NCI-H146 treated with DMSO at 0.1 percent for 48 hours (cell line): Measurements from ENCODE around the gene CCDC43.
A peak's percentile ranks its signal among the peaks of the same experiment; 100 is the strongest.
"Not testable (repeated sequence)": the region's sequence is repeated elsewhere in the genome, so short reads cannot be mapped to it uniquely, and the experiment has no call there.

ENCODE experiments used
- DNase-seq: peaks from one replicate; lab custom pipeline; 2025; ENCODE audit not compliant: unreplicated experiment; lab: John Stamatoyannopoulos, UW

CCDC43 gene, protein sequence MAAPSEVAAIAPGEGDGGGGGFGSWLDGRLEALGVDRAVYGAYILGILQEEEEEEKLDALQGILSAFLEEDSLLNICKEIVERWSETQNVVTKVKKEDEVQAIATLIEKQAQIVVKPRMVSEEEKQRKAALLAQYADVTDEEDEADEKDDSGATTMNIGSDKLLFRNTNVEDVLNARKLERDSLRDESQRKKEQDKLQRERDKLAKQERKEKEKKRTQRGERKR

DNA sequence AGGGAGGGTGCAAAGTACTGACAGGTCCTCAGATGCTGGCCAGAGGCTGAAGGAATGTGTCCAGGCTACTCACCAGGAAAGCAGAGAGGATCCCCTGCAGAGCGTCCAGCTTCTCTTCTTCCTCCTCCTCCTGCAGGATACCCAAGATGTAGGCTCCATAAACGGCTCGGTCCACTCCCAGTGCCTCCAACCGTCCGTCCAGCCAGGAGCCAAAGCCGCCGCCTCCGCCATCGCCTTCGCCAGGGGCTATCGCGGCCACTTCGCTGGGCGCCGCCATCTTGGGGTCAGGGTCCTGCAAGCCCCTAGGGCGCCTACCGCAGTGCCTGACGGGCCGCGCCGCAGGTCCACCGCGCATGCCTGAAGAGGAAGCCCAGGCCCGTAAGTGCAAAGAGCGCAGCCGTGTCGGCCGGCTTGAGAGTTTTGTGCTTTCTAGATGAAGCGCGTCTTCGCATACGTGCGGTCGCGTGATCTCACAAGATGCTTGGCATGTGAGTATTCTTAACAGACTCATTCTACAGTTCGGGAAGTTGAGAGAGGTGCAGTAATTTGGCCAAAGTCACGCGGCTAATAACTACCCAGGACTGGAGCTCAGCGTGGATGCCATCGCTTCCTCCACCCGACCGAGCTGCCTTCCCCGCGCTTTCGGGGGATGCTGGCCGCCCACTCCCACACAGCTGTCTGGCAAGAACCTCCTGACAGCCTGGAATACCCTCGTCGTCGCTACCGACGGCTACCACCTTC lies at the start of gene CCDC43:
Gene CCDC43 (minus strand): TSS at position 300 of the 741 bp plus-strand sequence. CDS start 23 bp downstream, at position 277.
- peak; percentile 72 for DNase-seq

DNA sequence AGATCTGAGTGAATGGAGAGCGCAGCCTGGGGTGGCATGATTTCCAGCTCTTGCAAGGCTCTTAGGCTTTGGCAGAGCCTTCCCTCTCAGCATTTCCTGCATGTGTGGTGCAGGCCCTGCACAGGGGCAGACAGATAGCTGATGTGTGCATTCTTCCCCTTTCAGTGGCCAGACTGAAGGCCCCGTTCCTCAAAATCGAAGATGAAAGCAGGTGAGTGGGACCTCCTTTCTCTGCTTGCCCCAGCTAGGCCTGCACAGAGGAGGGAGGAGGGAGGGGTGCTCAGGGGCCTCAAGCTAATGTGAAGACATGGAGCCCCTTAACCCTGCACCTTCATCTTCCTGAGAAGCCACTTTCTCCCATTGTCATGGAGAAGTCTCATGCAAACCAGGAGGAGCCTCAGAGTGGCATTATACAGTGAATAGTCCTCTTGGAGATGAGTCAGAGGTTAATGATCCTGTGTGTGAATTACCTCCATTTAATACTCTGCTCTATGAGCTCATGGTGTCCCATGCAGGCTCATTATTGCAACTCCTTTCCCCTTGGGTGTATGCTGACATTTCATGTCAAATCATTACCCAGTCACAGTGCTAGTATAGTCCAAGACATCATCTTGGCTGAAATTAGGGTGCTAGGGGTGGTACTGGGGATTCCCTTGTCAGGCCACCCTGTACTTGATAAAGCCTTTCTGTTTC lies 48.8 kb upstream of the CCDC43 start:
- no peak for DNase-seq

DNA sequence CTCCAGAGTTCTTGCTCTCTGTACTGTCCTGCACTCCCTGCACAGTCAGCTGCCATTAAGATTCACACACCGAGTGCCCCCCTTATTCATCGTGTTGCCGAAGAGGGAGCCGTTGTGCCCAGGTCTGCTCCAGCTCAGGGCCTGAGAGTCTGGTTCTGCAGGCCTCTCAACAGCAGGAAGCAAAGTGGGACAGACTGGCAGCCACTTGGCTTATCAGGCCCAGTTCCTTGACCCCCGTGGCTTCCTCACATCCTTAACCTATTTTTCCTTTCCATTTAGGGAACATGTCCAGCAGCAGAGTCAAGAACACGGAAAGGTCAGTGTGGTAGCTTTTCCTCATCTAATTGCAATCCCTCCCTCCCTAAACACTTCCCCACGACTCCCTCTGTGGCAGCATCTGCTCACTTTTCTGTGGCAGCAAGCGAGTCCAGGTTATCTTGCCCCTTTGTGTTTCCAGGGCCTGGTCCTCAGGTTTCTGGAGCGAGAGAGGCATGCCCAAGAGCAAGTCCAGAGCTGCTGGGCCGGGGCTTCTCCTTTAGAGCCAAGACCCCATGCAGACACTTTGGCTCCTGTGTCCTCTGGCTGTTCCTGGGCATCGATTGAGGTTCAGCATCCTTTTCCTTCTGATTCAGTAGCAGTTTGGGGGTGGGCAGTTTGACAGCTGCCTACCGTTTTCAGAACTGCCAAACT lies 47.1 kb upstream of the CCDC43 start:
- no peak for DNase-seq

DNA sequence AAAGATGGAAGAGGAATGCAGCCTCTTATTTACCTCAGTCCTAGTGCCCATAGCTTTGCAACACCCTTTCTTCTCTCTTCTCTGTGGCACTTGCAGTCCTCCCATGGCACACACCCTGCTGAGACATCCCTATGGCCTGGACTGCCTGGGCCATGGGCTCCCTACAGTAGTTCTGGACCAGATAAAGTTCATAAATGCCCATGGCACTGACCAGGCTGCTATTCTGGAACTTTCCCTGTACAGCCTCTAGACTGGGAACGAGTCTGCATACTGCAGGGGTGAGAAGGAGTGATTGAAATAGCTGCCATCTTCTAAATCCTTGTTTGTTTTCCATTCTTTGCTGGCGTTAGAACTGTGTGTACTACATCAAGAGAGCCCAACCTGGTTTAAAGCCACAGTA lies 44.7 kb upstream of the CCDC43 start:
- DNase-seq = no peak

DNA sequence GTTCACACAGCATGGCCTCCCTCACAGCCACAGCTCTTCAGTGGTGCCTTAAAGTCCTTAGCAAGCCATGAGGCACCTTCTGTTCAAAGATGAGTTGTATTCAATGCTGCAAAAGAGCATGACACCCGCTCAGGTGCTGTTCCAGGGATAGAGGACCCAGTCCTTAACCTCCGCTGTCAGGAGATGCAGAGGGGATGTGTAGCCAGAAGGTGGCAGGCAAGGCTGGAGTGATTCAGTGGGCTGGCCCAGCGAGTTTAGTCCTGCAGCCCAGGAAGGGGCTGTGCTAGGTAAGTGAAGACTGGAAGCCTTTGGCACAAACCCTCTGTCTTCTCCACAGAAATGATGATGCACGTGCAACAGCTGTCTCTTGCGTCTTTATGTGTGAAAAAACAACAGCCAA lies 44.2 kb upstream of the CCDC43 start:
- no peak for DNase-seq

DNA sequence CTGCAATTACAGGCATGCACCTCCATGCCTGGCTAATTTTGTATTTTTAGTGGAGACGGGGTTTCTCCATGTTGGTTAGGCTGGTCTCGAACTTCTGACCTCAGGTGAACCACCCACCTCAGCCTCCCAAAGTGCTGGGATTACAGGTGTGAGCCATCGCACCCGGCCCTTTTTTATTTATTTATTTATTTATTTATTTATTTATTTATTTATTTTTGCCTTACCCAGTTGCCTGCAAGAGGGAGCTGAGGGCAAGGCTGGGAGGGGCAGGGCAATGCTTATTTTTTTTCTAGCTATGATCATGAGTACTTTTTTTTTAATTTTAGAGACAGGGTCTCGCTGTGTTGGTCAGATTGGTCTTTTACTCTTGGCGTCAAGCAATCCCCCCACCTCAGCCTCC lies 36.5 kb upstream of the CCDC43 start:
- DNase-seq = not testable (repeated sequence)

DNA sequence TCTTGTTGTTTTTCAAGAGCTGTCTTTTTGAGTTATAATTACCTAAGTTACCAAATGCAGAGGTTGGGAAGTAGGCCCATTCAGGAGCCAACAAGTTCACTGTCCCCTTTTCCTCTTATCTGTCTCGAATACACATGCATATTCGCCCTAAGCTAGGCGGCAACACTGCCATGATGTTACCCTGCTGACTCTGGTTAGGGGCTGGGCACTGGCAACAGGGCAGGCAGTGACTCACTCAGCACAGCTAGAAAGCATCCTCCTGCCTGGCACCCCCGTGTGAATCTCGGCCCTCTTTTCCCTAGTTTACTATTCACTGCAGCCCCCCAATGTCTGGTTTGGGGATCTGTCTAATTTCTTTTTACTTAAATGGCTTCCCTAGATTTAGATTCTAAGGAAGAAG lies 32.7 kb upstream of the CCDC43 start:
- DNase-seq = no peak

DNA sequence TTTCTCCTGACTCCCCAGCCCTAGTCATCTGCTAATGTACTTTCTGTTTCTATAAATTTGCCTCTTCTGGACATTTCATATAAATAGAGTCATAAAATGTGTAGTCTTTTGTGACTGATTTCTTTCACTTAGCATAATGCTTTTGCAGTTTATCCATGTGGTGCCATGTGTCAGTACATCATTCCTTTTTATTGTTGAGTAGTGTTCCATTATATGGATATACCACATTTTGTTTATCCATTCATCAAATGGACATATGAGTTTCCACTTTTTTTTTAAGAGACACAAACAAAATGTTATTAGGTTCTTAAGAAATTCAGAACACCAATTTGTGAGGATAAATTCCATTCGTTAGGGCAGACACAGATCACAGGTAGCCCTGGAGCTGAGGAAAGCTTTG lies 29.9 kb upstream of the CCDC43 start:
- no peak for DNase-seq

DNA sequence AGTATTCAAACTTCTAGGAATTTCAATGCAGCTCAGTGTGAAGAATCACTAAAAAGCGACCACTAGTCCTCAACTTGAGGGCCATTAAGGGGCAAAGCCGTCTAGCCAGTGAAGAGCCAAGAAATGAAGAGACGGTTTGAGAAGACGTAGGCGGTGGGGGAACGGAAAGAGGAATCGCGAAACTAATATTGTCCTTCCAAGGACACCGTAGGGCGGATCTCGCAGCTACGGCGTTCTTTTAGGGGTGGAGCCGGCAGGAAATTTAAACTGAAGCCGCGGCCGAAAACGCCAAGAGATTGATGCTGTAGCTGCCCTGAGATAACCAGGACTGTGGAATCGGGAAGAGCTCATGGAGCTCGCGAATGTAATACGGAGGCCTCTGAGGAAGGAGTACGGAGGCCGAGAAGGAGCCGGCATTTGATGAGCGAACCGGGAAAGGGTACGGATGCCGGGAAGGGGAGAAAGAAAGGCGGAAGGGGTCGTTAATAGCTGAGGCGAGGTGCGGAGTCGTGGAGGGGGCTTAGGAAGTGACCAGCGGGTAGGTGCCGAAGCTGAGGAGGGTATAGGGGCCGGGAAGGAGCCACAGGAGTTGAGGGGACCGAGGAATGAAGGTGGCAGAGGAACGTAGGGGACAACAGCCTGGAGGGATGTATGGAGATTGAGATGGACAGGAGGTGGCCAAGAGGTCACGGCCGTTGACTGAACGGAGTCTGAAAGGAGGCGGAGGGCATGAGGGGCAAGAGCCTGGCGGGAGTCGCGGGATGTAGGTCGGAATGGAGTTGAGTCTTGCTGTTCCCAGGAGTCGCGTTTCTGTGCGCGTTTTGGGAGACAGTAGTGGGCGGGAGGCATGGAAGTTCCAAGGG lies 19.1 kb upstream of the CCDC43 start, which contains the start of gene DBF4B:
Gene DBF4B (plus strand): TSS at position 265 of the 863 bp plus-strand sequence. CDS start 156 bp downstream, at position 421.
- peak; percentile 62 for DNase-seq

DNA sequence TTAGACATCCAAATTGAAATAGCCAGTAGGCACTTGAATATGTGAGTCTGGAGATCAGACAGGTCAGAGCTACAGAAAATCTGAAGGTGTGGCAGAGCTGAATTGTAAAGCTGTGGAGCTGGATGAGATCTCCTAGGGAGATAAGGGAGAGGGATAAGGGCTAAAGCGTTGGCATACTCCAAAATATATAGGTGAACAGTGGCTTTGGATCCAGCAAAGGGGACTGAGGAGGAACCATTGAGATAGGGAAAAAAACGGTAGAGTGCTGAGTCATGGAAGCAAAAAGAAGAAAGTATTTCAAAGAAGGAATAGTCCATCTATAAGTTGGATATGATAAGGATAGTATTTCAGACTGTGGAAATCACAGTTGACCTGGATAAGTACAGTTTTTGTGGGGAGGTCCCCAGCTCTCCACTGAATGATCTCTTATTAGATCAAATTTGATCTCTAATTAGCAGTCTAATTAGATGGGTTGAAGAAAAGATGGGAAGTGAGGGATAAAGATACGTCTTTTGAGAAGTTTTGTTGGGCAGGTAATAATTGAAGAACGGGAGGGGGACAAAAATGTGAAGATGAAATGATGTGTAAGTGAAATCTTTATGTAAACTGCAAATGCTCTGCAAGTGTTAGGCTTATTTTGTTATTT lies 18.3 kb upstream of the CCDC43 start:
- no peak for DNase-seq

DNA sequence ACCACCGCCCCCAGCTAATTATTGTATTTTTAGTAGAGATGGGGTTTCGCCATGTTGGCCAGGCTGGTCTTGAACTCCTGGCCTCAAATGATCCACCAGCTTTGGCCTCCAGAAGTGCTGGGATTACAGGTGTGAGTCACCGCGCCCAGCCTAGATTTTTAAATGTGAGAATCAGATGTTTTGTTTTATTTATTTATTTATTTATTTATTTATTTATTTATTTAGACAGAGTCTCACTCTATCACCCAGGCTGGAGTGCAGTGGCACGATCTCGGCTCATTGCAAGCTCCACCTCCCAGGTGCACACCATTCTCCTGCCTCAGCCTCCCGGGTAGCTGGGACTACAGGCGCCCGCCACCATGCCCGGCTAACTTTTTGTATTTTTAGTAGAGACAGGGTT lies 10.7 kb upstream of the CCDC43 start:
- not testable (repeated sequence) for DNase-seq

DNA sequence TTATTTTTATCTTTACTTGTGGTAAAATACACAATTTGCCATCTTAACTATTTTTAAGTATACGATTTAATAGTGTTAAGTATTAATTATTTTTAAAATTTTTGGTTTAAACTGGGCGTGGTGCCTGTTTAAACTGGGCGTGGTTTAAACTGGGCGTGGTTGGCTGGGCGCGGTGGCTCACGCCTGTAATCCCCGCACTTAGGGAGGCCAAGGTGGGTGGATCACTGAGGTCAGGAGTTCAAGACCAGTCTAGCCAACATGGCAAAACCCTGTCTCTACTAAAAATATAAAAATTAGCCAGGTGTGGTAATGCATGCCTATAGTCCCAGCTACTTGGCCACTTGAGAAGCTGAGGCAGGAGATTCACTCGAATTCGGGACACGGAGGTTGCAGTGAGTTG lies 4.0 kb upstream of the CCDC43 start:
- DNase-seq = no peak

DNA sequence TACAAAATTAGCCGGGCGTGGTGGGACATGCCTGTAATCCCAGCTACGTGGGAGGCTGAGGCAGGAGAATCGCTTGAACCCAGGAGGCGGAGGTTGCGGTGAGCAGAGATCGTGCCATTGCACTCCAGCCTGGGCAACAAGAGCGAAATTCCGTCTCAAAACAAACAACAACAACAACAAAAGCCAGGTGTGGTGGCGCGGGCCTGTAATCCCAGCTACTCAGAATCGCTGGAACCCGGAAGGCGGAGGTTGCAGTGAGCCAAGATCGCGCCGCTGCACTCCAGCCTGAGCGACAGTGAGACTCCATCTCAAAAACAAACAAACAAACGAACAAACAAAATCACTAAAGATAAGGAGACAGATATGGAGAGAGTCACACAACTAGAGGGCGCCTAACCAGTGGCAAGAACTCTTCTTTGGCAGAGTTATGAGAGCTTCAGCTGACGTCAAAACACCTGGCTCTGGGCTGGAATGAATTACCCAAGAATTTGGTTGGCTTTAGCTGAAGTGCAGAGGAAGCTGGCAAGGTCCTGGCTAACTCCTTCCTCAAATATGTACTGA lies 1.2 kb upstream of the CCDC43 start:
- DNase-seq = peak; percentile 19

DNA sequence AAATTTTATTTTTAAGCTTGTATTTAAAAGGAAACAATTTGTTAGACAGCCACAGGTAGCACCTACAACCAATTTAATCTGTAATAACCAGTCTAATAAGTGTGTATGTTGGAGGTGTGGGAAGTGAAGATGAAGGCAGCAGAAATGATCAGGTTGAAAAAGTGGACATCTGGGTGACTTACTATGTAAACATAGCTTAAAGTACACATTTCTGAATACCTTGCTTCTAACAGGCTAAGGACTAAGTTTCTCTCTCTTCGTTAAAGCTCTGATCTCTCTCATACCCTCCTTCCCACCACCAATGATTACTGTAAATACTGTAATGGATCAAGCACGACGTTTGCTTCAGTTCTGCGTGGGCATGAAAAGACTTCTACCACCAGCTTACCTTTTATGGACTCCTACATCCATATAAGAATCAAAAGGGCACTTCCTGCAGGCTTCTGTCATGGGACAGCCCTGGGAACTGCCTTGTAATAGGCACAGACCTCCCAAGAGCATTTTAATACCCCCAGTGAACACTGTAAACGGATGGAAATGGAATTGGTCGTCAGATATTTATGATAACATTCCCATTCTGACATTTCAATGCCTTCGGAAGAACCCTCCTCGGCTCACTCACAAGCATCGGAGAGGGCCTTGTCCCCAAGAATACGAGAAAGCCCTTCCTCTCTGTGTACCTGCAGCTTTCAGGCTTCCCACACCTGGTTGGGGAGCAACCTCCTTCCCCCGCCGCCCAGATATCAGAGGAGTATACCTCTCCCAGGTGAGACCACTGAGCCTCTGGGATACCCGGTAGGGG lies 700 bp downstream of the CCDC43 start:
- no peak for DNase-seq

DNA sequence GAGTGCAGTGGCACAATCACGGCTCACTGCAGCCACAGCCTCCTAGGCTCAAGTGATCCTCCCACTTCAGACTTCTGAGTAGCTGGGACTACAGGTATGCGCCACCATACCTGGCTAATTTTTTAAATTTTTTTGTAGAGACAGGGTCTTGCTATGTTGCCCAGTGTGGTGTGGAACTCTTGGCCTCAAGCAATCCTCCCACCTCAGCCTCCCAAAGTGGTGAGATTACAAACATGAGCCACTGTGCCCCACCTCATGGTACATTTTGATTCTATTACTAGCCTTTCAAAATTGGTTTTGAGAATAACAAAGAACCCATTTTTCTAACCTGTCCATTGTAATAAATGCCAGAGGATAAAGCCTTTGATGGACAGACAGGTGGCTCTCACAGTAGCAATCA lies 1.4 kb downstream of the CCDC43 start:
- no peak for DNase-seq

DNA sequence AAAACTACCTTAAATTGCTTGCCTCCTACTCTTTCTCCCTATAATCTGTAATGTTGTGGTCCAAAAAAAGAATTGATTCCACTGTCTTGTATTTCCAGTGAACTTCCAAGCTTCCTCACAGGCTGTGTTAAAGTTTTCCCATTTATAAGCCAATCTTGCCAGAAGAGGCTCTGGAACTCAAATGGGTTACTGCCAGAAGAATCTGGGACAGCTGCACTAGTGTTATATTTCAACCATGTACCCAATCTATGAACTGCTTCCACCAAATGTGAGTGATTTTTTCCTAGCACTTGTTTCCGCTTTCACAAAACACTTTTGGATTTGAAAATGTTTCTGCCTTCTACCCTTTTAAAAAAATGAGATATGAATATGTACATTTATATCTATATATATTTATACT lies 1.8 kb downstream of the CCDC43 start:
- no peak for DNase-seq

DNA sequence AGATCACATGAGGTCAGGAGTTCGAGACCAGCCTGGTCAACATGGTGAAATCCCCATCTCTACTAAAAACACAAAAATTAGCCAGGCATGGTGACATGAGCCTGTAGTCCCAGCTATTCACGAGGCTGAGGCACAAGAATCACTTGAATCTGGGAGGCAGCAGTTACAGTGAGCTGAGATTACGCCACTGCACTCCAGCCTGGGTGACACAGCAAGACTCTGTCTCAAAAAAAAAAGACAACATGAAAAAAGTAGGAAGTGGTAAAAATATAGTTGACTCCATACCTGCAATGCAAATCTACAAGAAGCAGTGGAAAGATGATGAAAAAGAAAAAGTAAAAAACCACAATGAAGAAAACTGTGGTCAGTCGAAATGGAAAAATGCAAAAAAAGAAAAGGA lies 6.3 kb downstream of the CCDC43 start:
- DNase-seq = not testable (repeated sequence)

DNA sequence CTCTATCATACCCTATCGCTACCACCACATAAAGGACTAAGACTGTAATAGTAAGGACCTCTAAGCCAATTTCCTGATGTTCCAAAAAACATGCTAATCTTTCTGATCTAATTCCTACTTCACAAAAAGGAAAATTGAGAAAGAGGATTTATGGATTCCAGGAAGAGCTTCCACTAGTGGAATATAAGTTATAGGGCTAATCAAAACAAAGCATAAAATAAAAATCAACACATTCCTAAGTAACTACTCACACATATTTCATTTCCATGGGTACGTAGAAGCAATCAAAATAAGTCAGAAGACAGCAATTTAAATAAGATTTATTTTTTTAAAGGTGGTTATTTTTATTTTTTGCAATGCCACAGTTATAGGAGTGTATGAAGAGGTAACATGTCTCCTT lies 12.4 kb downstream of the CCDC43 start:
- DNase-seq = no peak

DNA sequence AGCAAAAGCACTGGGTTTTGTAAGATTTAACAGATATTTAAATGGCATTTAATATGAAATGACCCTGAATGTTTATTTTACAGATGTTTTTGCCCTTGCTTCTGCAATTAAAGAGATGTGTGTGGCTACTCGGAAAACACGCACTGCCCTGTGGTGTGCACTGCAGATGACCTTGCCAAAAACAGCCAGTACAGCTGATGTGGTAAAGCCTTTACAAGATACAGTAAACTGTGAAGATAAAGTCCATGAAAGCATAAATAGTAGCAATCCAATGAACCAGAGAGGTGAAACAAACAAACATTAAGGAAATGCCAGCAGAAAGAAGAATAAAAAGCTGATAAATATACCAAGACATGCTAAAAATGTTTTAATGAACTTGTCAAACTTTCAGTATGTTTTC lies 15.7 kb downstream of the CCDC43 start:
- no peak for DNase-seq
